DMS153 treated with DMSO at 0.1 percent for 48 hours (cell line): ENCODE data around the gene TASP1.
"Not testable (repeated sequence)": the region's sequence is repeated elsewhere in the genome, so short reads cannot be mapped to it uniquely, and the experiment has no call there.

Source experiments
- DNase-seq: peaks from one replicate; lab custom pipeline; 2025; ENCODE audit not compliant: unreplicated experiment; lab: John Stamatoyannopoulos, UW

The TASP1 gene, protein sequence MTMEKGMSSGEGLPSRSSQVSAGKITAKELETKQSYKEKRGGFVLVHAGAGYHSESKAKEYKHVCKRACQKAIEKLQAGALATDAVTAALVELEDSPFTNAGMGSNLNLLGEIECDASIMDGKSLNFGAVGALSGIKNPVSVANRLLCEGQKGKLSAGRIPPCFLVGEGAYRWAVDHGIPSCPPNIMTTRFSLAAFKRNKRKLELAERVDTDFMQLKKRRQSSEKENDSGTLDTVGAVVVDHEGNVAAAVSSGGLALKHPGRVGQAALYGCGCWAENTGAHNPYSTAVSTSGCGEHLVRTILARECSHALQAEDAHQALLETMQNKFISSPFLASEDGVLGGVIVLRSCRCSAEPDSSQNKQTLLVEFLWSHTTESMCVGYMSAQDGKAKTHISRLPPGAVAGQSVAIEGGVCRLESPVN

GRCh38 chr20:13638496-13639149 lies at the start of gene TASP1:
TSS of gene TASP1 (minus strand) at chr20:13638932. CDS start at chr20:13630078, 8,854 bp downstream.
- peak; percentile 95 for DNase-seq

GRCh38 chr20:13687815-13688214 lies 49.1 kb upstream of the TASP1 start:
- DNase-seq, result no peak

GRCh38 chr20:13685623-13686022 lies 46.9 kb upstream of the TASP1 start:
- no peak for DNase-seq

DNA sequence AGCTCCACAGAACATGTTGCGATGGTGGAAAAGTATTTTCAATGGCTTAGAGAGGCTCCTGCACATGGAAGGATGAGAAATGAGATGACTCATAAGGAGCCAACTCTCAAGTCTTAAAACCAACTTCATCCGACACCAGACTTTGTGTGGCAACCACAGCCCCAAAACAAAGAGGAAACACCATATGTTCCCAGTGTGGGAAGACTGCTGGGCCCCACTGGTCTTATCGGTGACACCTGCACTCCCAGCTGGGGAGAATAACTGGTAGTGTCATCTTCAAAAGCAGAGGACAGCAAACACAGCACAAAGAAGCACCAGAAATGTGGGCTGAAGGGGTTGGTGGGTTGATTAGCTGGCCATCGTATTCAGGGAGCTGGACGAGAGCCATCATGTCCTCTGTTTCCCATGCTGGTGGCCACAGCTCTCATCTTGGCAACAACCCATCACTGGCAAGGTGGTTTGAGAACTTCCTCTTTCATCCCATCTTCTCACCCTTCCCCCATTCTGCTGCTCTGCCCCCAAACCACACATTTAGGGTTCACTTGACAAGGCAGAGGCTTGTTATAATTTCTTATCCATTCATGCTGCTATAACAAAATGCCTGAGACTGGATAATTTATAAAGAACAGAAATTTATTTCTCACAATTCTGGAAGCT lies 46.0 kb upstream of the TASP1 start:
- DNase-seq, result no peak

DNA sequence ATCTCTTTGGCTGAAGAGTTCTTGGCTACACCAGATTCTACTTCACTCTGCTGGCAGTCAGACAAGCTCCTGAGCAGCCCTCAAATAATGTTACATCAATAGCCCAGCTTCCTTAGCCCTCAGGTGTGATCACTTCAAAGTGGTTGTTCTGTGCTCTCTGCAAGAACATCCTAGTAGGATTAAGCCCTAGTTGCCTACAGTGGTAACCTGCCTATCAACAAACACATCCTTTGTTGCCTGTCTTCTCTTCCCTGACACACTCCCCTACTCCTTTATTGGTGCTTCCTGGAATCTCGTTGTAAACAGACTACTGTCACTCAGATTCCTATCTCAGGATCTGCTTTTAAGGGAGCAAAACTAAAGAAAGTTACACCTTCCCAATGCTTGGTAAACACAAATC lies 45.1 kb upstream of the TASP1 start:
- no peak for DNase-seq

DNA sequence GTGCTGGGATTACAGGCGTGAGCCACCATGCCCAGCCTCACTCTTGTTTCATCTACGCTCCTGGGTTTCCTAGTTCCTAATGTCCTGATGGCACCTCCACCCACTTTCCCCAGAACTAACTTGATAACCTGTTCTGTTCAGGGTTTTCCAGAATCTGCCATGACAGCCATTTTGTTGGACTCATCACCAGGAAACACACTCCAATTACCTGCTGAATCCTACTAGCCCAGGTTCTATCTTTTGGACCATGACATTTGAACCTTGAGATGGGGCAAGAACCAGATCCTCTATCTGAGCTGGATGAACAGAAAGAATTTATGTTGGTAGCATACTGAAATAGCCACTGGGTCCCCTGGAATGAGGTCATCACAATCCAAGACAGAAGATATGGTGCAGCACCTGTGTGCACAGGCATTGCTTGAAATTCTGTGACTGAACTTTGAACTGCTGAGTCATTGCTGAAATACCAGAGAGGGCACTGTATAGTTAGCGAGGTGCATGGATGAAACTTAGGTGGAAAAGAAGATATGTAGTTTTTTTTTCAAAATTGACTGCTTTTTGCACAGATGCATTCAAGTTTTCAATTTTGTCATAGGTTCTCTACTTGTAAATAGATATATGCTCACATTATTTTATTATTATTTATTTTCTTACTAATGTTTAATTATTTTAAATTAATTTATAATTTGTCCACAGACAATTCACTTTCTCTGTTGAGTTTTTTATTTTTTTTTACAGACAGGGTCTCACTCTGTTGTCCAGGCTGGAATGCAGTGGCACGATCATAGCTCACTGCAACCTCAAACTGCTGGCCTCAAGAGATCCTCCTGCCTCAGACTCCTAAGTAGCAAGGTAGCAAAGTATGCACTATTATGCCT lies 42.8 kb upstream of the TASP1 start:
- no peak for DNase-seq

GRCh38 chr20:13678944-13679343 lies 40.2 kb upstream of the TASP1 start:
- DNase-seq, result no peak

GRCh38 chr20:13677241-13677640 lies 38.5 kb upstream of the TASP1 start:
- DNase-seq, result no peak

- no peak for DNase-seq
Observed at GRCh38 chr20:13676682-13677081, 38.0 kb upstream of the TASP1 start.

DNA sequence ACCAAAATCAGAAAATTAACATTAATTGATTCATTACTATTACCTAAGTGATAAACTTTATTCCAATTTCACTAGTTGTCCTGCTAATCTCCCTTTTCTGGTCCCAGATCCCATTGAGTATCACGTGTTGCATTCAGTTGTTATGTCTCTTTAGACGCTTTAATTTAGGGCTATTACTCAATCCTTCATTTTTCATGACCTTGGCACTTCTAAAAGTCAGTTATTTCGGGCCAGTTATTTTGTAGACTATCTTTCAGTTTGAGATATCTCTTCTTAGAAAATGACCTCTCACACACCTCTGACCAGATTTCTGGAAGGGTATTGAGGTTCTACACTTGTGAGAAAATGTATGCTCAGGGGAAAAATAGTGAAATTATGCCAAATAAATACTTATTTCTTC lies 34.0 kb upstream of the TASP1 start:
- DNase-seq, result no peak

DNA sequence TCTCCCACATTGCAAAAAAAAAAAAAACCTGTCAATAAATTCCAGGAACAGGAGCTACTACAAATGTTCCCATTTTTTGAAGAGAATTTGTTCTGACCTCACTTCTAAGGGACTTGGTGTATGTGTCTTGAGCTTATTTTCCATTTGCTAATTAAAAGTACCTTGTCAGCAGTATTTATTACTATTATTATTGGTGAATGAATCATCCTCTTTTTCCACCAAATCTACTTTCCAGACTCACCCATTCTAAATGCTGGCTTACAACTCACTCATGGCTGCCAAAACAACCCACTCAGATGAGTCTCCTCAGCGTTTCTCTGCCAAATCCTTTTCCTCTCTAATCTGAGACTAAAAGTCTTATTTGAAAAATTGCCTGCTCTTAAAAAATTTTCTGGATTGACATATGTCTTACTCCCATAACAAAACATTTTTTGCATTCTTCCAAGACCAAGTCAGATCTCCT lies 33.2 kb upstream of the TASP1 start:
- no peak for DNase-seq

- DNase-seq, result no peak
Observed at GRCh38 chr20:13671512-13671911, 32.8 kb upstream of the TASP1 start.

DNA sequence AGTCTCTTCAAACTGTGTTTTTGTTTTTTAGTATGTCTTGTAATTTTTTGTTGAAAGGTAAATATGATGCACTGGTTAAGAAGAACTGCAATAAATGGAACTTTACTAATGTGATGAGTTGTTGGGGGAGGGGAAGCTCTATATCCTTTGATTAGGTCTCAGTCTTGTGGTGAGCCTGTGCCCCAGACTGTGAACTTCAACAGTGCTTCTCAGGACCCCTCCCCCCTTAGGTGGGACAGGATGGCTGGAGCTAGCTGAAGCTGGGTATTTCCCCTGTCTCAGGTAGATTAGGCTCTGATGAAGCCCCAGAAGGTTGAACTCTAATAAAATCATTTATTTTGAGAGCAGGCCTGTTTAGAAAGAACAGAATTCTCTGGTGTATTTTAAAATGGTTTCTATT lies 31.4 kb upstream of the TASP1 start:
- no peak for DNase-seq

- no peak for DNase-seq
Observed at GRCh38 chr20:13665709-13666395, 27.1 kb upstream of the TASP1 start.

DNA sequence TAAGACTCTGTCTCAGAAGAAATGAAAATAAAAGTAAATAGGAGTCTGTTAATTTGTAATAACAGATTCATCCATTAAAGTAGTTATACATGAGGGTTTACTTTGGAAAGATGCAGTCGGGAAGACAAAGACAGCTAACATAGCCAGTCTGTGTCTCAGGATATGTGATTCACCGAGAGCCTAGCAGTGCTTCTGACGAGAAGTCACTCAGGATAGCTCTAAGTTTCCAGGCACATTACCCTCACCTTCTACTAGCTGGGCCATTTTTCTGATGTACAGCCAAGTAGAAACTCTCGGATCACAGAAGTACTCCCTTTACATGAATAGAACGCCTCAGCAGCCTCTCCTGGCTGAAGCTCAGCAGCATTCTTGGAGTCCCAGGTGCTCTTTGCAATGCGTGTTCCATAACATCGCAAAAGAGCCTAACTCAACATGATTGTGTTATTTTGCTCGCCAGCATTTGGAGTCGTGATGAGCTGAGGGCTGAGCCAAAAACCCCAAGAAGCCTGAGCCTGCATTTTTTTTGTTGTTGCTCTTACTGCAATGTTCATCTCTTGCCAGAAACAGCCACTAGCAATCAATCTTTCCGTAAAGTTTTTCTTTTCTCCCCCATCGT lies 22.4 kb upstream of the TASP1 start:
- DNase-seq, result no peak

GRCh38 chr20:13659288-13659687 lies 20.6 kb upstream of the TASP1 start:
- no peak for DNase-seq

- not testable (repeated sequence) for DNase-seq
Observed at GRCh38 chr20:13658060-13658459, 19.3 kb upstream of the TASP1 start.

DNA sequence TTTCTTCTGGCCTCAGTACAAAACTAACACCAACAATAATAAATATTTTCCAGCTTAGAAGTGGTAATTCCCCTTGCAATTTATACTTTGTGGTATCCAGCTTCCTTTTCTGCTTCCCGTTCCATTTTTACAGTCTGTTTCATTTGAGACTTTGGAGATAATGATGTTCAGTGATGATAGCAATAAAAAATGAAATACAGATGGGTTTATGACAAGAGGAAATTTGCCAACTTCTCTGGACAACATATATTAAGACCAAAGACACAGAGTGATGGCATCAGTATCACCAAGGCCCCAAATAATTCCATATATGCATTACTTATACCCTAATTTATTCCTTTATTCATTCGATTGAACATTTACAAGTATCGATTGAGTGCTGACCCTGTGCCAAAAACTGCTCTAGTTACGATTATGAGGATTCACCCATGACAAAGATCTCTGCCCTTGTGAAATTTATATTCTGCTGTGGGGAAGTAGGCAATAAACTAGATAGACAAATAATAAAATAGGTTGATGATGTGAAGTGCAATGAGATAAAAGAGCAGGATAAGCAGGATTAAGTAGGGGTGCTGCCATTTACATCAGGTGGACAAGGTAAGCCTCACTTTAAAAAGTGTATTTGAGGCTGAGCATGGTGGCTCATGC lies 18.1 kb upstream of the TASP1 start:
- DNase-seq, result no peak

DNA sequence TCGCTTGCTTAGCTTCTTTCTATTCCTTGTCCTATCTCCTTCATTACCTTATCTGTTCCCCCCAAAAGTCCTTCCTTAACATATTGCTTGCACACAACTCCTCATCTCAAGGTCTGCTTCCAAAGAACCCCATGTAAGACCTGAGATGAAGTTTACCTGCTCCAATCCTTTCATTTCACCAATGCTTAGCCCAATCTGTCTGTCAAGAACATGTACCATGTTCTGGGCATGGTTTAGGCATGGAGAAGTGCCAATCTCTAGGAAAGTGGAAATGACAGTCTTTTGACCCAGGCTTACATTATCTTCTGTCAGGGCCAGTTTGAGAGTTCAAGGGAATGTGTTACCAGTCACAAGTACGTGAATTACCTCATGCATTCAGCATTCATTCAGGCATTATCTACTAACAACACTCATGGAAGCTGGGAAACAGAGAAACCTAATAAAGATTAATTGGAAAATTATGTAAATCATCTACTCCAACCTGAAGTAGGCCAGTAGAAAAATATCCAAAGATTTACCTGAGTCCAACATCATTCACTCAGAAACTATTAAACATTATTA lies 15.8 kb upstream of the TASP1 start:
- no peak for DNase-seq
